Sigmoid colon (tissue), 7 donors: Measurements from ENCODE around the gene DGKQ. TPM values are rescaled to one million over a fixed set of nuclear protein-coding genes. Genes with fewer than 3 reads are reported as not detected.

Experiments
- DNase-seq: peaks from one replicate; pipeline ENCODE4 v3.0.0-alpha.2; 2019
- H3K27ac ChIP-seq, 4 donors: fragments of 200-600 bp; sonication (generic); one replicate each; pipeline ENCODE4 v1.5.1; 2016 to 2019; ENCODE audit warnings: mild to moderate bottlenecking in 1 of 4
- H3K27me3 ChIP-seq, 3 donors: fragments of 200-600 bp; sonication (generic); one replicate each; pipeline ENCODE4 v1.5.1; 2019; ENCODE audit warnings: mild to moderate bottlenecking in 1 of 3
- H3K36me3 ChIP-seq, 4 donors: fragments of 200-600 bp; sonication (generic); one replicate each; pipeline ENCODE4 v1.5.1; 2016 to 2019
- H3K4me1 ChIP-seq, 4 donors: fragments of 200-600 bp; sonication (generic); one replicate each; pipeline ENCODE4 v1.5.1; 2017 to 2019
- H3K4me3 ChIP-seq, 4 donors: fragments of 200-600 bp; sonication (generic); one replicate each; pipeline ENCODE4 v1.5.1; 2017 to 2019; ENCODE audit warnings: mild to moderate bottlenecking in 2 of 4, moderate library complexity in 1 of 4
- H3K9me3 ChIP-seq, 4 donors: fragments of 200-600 bp in 3 of 4; sonication (generic) in 3 of 4; one replicate each; pipeline versions ENCODE4 v1.5.1 to v1.6.1; 2013 to 2019
- CTCF ChIP-seq, 4 experiments: fragments of 450-650 bp in 3 of 4; fragments of 200-600 bp in 1 of 4; IDR thresholded peaks; one replicate each; pipeline ENCODE4 v1.5.1; 2016 to 2019; ENCODE audit warnings: antibody characterized with exemption in 4 of 4, mild to moderate bottlenecking in 3 of 4, moderate library complexity in 2 of 4
- EP300 ChIP-seq, 4 donors: sonication (generic); formaldehyde crosslinking; IDR thresholded peaks; one replicate each; pipeline ENCODE4 v1.6.1; 2017; ENCODE audit warnings: antibody characterized with exemption in 4 of 4
- POLR2A ChIP-seq, 2 donors: fragments of 450-650 bp; IDR thresholded peaks; one replicate each; pipeline ENCODE4 v1.6.1; 2016; ENCODE audit warnings: antibody characterized with exemption in 2 of 2, mild to moderate bottlenecking in 2 of 2, moderate library complexity in 2 of 2
- POLR2AphosphoS5 ChIP-seq, 4 donors: sonication (generic); formaldehyde crosslinking; IDR thresholded peaks; one replicate each; pipeline ENCODE4 v1.6.1; 2017; ENCODE audit warnings: antibody characterized with exemption in 4 of 4
- WGBS, 2 donors: extraction: QIAGEN DNeasy Blood & Tissue Kit; methylation state at CpG; one replicate each; pipeline ENCODE4 v1.1.7; 2013; 5-methylcytosine and 5-hydroxymethylcytosine counted together
- intact Hi-C: fragments of 100-400 bp; cut with DNase I; formaldehyde crosslinking; loops from one replicate; pipeline ENCODE4 v1.15.1; 2023
- polyA plus RNA-seq, 3 donors: library from polyadenylated mRNA; stranded (reverse); fragments of 200-250 nt; gene quantifications; one replicate each; pipeline ENCODE4 v1.2.3, GENCODE V29; 2013
- total RNA-seq, 4 donors: library from RNA; depleted of rRNA; stranded (reverse); fragments of >200 nt; gene quantifications; one replicate each; pipeline ENCODE4 v1.1.0, GENCODE V29; 2016
- donor health status: healthy with polysubstance abuse.
- donor health status: Bipolar disorder and iron deficiency.
- donor health status: healthy.

DGKQ gene
- total and polyA plus RNA-seq, 7 donors: 3.5 to 26.2 (median 8.9) TPM

- TF ChIP-seq CTCF (IDR thresholded peaks at IDR 0.05) (no peak), EP300 (IDR thresholded peaks at IDR 0.05) (no peak), POLR2AphosphoS5 (IDR thresholded peaks at IDR 0.05) (no peak), POLR2A (IDR thresholded peaks at IDR 0.05) (no peak)
- H3K4me3 ChIP-seq: no peak overlapping the region
- peaks cover 21 to 44% (median 32%) of the 10 kb centered on the region in 3 donors for H3K27me3 ChIP-seq
- intact Hi-C loops: no loop called here
- WGBS, 2 donors: 89 to 90% methylated on average over 23 of the region's 23 CpGs
- H3K36me3 ChIP-seq: peaks cover 0 to 3% (median 0%) of the 10 kb centered on the region in 4 donors
- H3K27ac ChIP-seq: no peak overlapping the region
- no peaks in the 10 kb centered on the region for H3K9me3 ChIP-seq
- peaks cover 0 to 15% (median 14%) of the 10 kb centered on the region in 4 donors for H3K4me1 ChIP-seq
- no peak for DNase-seq
Observed at GRCh38 chr4:995311-996026, 22.1 kb upstream of the DGKQ start.

GRCh38 chr4:993111-994029 lies 20.0 kb upstream of the DGKQ start, which contains the start of gene SLC26A1:
Gene SLC26A1 (minus strand): TSS chr4:993404. CDS start chr4:991703, 1,701 bp downstream.
- intact Hi-C loops: no loop called here
- TF ChIP-seq EP300 (IDR thresholded peaks at IDR 0.05): no peak
- TF ChIP-seq POLR2AphosphoS5 (IDR thresholded peaks at IDR 0.05): no peak
- no peak for TF ChIP-seq CTCF (IDR thresholded peaks at IDR 0.05)
- TF ChIP-seq POLR2A (IDR thresholded peaks at IDR 0.05): no peak
- no peak for DNase-seq
- Histone ChIP-seq H3K27ac (no peak within 1 kb of the TSS), H3K4me1 (peaks cover 0 to 16% (median 14%) of the 10 kb centered on the region in 4 donors), H3K4me3 (no peak within 1 kb of the TSS), H3K36me3 (peaks cover 0 to 13% (median 0%) of the 10 kb centered on the region in 4 donors), H3K27me3 (peaks cover 20 to 25% (median 23%) of the 10 kb centered on the region in 3 donors), H3K9me3 (no peaks in the 10 kb centered on the region)
- 22 to 73% methylated on average over 37 of the region's 37 CpGs for WGBS, 2 donors

GRCh38 chr4:992297-993110 lies 19.1 kb upstream of the DGKQ start:
- Histone ChIP-seq H3K4me1 (peaks cover 0 to 18% (median 14%) of the 10 kb centered on the region in 4 donors), H3K27me3 (peaks cover 11 to 17% (median 14%) of the 10 kb centered on the region in 3 donors), H3K36me3 (peaks cover 0 to 13% (median 0%) of the 10 kb centered on the region in 4 donors), H3K9me3 (no peaks in the 10 kb centered on the region), H3K27ac (no peak overlapping the region), H3K4me3 (no peak overlapping the region)
- 21 to 67% methylated on average over 25 of the region's 25 CpGs for WGBS, 2 donors
- no peak for TF ChIP-seq POLR2AphosphoS5 (IDR thresholded peaks at IDR 0.05)
- no peak for TF ChIP-seq CTCF (IDR thresholded peaks at IDR 0.05)
- no peak for TF ChIP-seq EP300 (IDR thresholded peaks at IDR 0.05)
- TF ChIP-seq POLR2A (IDR thresholded peaks at IDR 0.05): no peak
- intact Hi-C loops: no loop called here
- DNase-seq: no peak
